Breast epithelium (tissue), 3 donors: ENCODE data around the gene PRDM5.

Experiments
- CTCF ChIP-seq, 3 donors: fragments of 450-650 bp; IDR thresholded peaks; one replicate each; pipeline ENCODE4 v1.5.1; 2016 to 2017; ENCODE audit warnings: antibody characterized with exemption in 3 of 3, mild to moderate bottlenecking in 3 of 3, moderate library complexity in 3 of 3
- POLR2AphosphoS5 ChIP-seq, 3 donors: sonication (generic); formaldehyde crosslinking; IDR thresholded peaks; one replicate each; pipeline ENCODE4 v1.6.1; 2017; ENCODE audit warnings: antibody characterized with exemption in 3 of 3

GRCh38 chr4:120699354-120699753 is 223.2 kb downstream of the PRDM5 start:
- TF ChIP-seq CTCF (IDR thresholded peaks at IDR 0.05) (no peak), POLR2AphosphoS5 (IDR thresholded peaks at IDR 0.05) (no peak)
